HG02763 (cell line): Measurements from ENCODE around the gene ANKS1A.

ENCODE experiments used
- ATAC-seq: cut with Tn5 transposase; IDR thresholded peaks from one replicate; pipeline ENCODE4 v1.9.1; 2021; ENCODE audit warnings: mild to moderate bottlenecking, moderate library complexity; ENCODE audit not compliant: unreplicated experiment

Gene ANKS1A

DNA sequence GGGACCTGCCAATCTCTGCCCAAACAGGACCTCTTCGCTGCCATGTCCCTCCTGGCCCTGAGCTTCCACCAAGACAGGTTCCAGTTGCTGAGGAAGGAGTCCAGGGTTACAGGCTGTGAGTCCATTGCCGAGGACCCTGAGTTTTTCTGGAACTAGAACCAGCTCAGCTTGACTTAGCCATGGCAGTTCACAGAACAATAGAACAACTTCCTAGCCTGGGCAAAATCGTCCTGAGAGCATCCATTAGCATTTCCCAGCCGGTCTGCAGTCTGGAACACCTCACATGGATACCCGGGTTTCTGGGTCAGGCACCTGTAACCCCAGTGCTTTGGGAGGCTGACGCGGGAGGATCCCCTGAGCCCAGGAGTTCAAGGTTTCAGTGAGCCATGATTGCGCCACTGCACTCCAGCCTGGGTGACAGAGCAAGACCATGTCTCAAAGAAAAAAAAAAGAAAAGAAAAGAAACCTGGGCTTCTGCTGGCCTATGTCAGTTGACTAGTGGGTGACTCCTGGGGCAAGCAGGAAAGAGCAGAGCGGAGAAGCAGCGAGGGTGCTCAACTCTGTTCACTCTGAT lies 161.8 kb downstream of the ANKS1A start:
- no peak for ATAC-seq

DNA sequence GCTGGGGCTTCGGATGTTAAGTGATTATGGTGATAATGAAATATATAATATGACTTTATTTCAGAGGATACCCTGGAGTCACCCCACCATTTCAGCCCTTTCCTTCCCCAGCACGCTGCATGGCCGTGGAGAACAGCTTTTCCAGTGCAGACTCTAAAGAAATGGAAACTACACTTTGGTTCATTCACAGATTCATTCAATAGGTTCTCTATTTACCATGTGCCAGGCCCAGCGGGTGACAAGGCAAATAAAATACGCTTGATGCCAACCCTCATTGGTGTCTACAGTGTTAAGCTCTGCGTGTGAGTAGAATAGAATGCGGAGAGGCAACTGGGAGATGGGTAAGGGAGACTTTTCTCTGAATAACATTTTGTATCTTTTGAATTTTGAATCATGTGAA lies 162.3 kb downstream of the ANKS1A start:
- ATAC-seq, result no peak

DNA sequence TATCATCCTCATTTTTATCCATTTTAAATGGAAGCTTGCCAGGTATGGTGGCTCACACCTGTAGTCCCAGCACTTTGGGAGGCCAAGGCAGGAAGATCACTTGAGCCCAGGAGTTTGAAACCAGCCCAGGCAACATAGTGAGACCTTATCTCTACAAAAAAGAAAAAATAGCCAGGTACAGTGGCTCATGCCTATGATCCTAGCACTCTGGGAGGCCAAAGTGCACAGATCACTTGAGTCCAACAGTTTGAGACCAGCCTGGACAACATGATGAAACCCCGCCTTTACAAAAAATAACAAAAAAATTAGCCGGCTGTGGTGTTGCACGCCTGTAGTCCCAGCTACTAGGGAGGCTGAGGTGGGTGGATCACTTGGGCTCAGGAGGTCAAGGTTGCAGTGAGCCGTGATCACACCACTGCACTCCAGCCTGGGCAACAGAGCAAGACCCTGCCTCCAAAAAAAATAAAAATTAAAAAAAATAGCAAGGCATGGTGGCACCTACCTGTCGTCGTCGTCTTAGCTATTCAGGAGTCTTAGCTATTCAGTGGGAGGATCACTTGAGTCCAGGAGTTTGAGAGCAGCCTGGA lies 163.0 kb downstream of the ANKS1A start:
- no peak for ATAC-seq

DNA sequence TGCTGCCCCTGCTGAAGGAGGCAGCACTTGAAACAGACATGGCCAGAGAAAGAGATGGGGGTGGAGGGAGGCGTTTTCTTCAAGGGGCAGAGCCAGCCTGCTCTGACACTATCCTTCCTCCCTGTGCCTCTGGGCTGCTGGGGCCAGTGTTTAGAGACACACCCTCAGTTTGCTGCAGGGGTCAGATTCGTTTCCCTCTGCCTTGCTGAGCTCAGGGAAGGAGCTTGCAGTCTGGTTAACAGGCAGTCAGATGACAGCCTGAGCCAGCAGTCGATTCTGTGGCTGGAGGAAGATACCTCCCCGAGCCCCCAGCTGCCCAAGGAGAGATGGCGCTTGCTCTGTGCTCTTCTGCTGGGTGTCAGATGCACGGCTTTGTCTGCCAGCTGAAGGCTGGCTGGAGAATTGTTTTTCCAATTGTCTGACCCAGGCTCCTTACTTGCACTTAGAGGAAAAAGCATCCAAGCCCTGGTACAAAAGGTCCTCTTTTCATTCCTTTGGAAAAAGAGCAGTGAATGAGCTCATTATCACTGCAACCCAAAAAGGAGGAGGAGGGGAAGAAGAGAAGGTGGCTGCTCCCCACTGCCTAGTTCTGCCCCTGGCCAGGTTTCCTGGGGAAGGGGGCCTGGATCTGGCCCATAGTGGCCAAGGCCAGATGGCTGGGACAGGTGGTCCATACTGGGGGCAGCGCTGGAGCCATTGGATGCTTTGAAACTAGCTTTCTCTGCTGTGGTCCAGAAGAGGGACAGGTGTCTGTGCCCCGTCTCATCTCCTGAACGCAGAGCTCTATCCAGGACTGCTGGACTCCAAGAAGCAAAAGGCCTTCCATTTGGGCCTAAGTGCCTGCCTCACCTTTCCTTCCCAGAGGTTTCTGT lies 163.9 kb downstream of the ANKS1A start:
- no peak for ATAC-seq

DNA sequence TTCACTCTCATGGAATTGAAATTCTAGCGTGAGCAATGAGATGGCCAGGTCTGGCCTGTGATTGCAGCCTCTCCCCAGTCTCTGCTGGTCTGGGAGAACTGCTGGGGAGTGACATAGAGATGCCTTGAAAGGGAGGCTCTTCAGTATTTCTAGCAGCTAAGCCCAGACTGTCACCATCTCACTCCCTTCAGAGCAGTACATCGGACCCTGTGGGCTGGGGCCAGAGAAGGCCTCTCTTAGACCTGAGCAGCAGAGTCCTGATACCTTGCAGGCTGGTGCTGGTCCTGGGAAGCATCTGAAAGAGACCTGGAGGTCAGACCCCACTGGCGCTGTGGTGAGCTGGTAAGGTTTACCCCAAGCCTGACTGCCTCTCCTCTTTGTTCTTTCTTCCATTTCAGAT lies 164.6 kb downstream of the ANKS1A start:
- ATAC-seq, result no peak

DNA sequence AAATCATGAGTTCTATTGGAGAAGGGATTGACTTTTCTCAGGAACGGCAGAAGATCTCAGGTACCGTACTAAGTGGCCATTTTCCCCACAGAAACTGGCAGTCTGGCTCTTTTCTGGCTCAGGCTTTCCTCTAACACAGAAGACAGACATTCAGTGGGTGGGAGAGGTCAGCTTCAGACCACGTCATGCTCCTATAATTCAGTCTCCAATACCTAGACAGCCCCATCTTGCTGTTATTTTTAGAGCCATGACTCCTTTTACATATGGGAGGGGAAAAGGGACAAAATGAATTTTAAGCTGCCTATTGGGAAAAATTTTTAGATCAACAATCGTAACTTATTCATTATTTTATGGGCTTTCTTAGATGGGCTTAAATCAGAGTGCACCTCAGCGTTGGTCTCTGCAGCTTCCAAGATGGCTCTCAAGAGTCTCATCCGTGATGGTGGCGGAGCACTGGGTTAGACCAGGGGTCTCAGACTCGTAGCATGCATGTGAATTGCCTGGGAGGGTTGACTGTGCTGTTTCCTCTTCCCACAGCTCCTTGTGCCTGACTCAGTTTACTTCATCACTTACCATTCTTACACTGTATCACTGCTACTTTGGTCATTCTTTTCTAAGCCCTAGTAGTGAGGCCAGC lies 165.2 kb downstream of the ANKS1A start:
- no peak for ATAC-seq

DNA sequence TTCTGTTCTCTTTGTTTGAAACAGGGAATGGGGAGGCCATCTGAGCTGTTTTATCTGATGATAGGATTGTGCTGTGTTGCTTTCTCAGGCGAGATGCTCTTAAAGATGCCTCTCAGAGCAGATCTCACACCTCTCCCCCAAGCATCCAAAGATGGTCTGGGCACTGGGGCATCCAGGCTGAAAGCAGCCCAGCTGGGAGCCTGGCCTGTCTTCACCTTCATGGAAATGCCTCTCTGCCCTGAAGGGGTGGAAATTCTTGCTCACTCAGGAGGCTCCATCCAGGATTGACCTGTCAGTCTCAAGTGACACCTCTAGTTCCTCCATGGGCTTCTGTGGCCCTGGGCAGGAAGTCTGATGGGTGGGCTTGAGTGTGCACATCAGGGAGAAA lies 165.7 kb downstream of the ANKS1A start:
- no peak for ATAC-seq

DNA sequence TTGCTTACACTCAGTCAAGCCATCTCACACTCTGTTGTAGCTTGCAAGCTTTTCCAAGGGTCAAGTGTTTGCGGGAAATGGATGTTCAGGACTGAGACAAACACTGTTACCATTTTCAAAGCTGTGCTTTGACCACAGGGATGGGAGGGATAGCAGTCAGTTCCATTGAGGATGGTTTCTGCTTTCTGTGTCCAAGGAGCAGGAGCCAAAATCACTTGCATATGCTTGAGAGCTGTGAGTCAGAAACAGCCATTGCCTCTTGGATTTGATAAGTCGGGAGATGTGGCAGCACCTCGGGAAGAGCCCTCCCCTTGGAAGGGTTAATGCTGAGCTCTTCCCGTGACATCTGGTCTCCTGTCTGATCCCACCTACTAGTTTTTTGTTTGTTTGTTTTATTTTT lies 166.8 kb downstream of the ANKS1A start:
- no peak for ATAC-seq

DNA sequence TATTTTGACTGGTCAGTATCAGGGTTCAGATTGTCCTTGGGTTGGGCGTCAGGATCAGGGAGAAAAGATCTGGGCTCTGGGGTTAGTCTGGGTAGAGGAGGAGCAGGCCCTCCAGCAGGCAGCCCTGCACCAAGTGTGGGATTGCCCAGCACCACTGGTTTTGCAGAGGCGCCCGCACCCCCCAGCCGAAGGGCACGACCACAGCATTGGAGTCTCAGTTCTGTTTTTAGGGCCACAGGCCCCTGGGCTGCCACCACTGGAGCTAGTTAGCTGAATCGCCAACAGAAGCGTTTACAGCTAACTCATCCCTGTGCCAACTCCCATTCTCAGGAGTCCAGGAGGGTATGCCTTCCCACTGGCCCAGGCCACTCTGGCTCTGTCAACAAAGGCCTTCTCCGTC lies 167.9 kb downstream of the ANKS1A start:
- ATAC-seq, result no peak

DNA sequence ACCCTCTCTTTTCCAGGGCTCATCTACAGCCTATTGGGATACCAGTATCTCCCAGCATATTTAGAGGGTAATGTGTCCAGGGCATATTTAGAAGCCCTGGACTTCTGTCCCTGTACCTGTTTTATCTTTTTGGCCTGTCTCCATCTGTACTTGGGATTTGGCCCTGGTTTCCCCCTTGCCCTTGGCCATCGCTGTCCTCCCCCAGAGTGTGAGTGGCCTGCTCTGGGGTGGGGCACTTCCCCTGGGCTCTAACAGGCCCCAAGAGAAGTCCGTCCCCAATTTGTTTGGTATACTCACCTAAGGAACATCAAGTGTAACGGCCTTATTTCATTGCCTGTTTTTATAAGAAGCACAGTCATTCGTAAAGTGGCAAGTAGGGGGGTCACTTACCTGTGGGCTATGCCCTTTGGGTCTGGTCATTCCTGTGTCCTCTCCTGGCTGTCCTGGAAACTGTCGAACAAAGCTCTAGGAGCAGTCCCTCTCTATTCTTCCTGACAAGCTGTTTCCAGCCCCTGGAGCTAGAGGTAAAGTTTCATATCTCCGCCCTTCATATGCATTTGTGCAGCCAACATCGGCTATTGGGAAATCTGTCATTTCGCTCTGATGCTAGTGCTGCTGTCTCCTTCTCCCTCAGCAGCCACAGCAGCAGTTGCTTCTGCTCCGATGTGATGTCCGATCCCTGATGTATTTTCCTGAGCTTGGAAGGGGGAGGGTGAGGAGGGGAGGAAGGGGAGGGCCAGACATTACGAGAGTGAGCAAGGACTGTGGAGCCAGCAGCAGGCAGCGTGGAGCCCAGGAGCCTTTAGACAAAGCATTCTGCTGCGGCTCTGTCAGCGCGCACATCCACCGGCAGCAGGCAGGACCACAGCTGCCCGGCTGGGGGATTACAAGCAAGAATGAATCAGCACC lies 168.6 kb downstream of the ANKS1A start:
- ATAC-seq, result no peak

DNA sequence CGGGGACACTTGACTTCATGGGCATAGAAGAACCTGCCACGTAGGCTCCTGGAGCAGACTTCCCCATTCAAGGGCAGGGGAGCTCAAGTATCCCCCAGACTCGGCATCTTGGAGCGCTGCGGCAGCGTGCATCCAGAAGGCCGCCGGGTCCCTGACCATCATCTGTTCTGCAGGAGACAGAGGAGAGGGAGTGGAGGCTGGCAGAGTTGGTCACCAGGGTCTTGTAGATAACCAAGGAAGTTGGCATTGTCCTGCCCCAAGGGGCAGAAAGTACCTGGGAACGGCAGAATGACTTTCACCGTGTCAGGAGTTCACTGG lies 169.3 kb downstream of the ANKS1A start:
- no peak for ATAC-seq

DNA sequence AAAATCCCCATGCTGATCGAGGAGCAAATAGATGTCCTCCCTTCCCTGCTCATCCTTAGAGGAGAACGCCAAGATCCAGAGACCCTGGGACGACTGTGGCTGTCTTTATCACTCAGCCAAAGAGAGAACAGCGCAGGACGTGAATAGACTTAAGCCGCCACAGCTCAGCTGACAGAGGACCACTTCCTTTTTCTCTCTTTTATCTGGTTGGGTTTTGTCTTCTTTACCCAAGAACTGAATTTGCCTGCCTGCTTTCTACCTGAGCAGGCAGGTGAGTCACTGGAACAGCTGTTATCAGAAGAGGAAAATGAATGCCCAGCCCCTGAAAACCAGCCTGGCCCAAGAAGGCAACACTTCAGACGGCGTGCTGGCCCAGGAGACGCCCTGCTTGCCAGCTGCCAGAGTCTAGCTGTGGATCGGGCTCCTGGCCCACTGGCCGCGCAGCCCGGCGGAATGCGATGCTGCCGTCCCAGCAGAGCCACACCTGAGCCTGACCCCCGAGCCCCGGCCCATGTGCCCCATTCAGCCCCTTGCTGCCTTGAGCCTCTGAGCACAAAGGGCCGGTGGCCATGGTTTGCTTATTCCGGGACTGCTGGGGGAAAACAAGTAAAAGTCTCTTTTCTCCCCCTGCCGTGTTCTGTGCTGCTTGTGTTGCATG lies 169.9 kb downstream of the ANKS1A start:
- ATAC-seq, result no peak

DNA sequence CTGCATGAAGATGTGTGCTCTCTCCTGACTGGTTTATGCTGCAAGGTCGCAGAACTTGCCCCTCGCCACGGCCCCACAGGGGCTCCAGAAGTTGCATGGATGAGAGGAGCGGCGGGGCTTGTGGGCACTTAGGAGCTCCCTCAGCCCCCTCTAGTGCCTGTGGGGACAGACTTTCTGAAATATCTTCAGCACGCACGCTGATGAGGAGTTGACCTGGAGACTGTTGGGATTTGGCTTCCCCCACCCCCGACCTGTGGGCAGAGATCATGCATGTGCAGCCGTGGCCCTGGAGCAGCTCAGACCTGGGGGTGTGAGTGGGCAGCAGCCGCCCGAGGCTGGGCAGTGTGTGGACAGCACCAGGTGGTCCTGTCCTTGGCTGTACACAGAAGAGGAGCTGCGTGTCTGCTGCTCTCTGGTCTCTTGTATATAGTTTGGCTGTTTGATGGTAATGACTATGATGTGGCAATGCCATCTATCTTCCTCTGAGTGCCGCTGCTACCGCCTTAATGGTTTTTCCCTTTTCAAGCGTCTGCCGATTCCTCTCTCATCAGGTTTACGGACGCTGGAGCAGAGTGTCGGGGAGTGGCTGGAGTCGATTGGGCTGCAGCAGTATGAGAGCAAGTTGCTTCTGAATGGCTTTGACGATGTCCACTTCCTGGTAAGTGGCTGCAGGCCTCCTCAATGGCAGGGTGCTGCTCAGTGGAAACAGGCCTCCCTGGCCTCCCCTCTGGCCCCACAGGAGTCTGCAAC lies 170.7 kb downstream of the ANKS1A start:
- ATAC-seq, result no peak

DNA sequence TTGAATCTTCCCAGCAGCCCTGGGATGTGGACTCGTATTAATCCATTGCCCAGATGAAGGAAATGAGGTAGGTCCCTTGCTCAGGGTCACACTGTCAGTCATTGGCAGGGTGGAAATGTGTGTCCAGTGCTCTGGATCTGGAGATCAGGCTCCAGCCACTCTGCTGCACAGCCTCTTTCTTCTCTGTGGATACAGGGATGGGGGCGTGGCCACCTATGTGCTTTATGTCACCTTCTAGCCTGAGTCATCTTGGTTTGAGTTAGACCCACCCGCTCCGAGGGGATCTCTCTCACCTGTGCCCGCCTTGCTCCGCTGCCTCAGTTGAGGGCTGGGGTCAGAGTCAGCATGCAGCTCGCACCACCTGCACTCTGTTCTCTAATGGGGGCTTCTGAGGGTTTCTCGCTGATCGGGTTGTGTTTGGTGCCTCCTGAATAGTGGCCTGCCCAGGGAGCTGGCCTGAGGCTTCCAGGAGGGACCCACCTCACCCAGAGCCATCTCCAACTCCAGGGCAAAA lies 172.1 kb downstream of the ANKS1A start:
- no peak for ATAC-seq

DNA sequence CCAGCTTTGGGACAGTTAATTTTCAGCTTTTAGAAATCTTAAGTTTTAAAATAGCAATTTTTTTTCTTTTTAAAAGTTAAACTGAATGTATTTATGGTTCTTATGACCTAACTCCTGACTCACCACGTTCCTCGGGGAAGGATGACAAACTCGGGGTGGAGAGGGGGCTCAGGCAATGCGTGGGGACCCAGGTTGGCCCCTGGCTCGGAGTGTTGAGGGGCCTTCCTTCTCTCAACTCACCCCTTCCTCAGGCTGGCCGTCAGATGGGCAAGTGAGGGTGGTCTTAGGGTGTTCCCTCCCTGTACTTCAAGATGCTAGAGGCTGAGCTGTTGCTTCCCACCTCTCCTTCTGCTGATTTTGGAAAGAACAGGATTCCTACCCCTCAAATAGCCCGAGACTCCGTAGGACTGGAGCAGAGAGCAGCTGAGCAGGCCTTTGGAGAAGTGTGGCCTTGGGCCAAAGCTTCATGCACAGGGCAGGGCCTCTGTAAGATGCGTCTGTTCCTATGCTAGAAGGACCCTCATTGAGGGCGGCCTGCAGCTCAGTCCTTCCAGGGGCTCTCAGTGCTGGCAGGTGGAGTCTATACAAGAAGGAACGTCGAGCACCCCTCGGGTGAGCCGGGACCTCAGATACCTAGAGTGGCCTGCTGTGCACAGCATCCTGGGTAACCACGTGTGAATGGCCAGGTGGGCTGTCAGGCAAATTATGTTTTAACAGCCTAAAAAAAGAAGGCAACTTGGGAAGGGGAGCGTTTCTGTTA lies 172.8 kb downstream of the ANKS1A start:
- no peak for ATAC-seq

DNA sequence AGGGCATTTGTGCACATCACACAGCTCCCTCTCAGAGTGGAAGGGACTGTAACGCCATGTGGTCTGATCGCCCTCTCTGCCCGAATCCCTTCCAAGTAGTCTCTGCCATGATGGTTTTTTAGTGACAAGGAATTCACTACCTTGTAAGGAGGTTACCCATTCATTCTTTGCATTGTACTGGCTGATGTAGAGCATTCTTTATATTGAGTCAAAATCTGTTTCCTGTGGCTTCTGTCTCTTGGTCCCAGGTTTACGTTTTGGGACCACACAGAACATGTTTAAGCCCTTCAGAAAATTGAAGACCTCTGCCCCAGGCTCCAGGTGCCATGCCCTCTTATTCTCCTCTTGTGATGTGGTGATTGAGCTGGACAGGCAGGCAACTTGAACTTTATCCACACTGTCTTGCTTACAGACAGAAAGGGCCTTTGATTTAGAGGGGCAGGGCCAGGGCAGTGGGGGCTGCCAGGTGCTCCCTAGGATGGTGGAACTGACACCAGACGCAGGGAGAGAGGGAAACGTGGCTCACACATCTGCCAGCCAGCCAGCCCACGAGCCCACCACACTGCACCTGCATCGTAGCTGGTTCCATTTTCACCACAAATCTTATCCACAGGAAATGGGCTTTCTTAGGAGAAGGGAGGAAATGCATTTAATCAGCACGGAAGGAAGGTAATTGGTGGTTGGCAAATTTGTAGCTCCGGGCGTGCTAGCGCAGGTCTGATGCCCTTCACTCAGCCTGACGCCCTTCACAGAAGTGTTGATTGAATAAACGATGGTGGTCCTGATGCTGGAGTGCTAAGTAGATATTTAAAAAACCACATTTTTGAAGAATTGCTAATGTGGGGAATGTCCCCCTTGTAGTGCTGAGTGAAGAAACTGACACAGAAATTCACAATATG lies 173.9 kb downstream of the ANKS1A start:
- no peak for ATAC-seq

DNA sequence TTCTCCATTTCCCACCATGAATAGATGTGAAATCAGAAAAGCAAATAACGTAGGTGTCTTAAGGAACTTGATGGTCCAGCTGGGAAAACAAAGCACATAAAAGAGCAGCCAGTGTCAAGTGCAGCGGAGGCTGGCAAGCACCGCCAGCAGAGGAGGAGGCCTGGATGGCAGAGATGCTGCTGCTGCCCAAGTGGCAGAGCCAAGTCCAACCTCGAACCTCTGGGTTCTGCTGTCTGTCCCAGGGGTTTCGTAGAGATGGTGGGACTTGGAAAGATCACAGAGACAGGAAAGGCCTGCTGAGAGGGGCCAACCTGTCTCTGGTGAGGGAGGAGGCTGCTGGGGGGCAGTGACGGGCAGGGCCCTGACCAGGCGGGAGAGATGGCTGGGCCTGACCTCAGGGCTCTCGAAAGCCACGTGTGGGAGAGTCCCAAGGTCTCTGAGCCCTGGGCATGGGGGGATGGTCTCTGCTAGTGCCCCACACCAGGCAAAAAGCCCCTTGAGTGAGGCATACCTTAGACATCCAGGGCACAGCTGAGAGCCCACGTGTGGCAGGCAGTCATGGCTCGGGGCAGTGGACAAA lies 174.7 kb downstream of the ANKS1A start:
- no peak for ATAC-seq
